Right hindlimb (tissue), 1 donor: ENCODE measurements around the gene LOX.

Experiments used
- DNase-seq: peaks from one replicate; pipeline ENCODE4 v3.0.0-alpha.2; 2018

The LOX gene, protein sequence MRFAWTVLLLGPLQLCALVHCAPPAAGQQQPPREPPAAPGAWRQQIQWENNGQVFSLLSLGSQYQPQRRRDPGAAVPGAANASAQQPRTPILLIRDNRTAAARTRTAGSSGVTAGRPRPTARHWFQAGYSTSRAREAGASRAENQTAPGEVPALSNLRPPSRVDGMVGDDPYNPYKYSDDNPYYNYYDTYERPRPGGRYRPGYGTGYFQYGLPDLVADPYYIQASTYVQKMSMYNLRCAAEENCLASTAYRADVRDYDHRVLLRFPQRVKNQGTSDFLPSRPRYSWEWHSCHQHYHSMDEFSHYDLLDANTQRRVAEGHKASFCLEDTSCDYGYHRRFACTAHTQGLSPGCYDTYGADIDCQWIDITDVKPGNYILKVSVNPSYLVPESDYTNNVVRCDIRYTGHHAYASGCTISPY

GRCh38 chr5:122078116-122079110 lies at the start of gene LOX:
TSS of gene LOX (minus strand) at chr5:122078259. CDS start at chr5:122077985, 274 bp downstream.
- peak; percentile 94 for DNase-seq

DNA sequence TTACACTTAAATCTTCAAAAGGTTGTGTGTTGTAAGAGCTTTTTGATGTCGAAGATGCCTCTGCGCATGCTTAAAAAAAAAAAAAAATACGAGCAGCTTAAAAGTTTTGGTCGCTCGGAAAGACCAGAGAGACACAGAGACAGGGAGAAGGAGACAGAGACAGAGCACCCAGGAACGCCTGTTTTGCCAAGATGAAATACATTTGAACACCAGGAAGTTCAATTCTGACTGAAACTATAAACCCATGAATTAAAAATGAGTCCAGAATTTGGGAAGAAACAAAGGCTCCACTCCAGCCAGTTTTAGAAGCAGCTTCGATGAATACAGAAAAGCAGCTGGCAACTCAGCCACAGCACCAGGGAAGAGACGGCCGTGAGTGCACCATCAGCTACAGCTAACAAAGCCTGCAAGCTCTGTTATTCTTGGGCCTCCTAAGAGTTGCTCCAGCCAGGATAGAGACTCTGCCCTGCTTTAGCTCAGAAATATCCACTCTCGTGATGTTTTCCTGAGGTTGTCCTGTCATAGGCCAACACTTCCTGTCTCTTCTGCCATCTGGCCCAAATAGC lies 48.8 kb upstream of the LOX start:
- peak; percentile 44 for DNase-seq

- peak; percentile 56 for DNase-seq
Measured at GRCh38 chr5:122126177-122126755, 48.2 kb upstream of the LOX start.

- DNase-seq = no peak
Measured at GRCh38 chr5:122124766-122125165, 46.7 kb upstream of the LOX start.

GRCh38 chr5:122121479-122122465 lies 43.7 kb upstream of the LOX start:
- DNase-seq = no peak

GRCh38 chr5:122120957-122121356 lies 42.9 kb upstream of the LOX start:
- no peak for DNase-seq

- DNase-seq = no peak
Measured at GRCh38 chr5:122120493-122120892, 42.4 kb upstream of the LOX start.

- DNase-seq = no peak
Measured at GRCh38 chr5:122119205-122119604, 41.1 kb upstream of the LOX start.

GRCh38 chr5:122118356-122118948 lies 40.4 kb upstream of the LOX start:
- DNase-seq = no peak

DNA sequence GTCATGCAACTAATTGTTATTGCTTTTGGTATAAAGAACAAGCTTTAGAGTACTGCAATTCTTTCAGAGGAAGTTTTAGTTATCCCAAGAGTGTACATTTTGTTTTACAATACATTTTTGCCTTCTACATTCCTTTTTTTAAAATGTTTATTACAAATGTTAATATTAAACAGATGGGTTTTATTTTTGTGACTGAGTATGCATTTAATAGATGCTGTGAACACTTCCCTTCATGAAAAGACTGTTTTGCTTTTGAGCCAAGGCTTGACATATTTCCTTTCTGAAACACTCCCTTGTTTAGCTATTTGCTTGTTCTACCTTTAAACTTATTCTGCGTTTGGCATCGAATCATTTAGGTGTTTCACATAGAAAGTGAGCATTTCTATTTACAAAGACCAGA lies 36.4 kb upstream of the LOX start:
- no peak for DNase-seq

- no peak for DNase-seq
Measured at GRCh38 chr5:122112733-122113558, 34.9 kb upstream of the LOX start.

GRCh38 chr5:122112063-122112462 lies 34.0 kb upstream of the LOX start:
- no peak for DNase-seq

GRCh38 chr5:122111460-122111859 lies 33.4 kb upstream of the LOX start:
- peak; percentile 56 for DNase-seq

DNA sequence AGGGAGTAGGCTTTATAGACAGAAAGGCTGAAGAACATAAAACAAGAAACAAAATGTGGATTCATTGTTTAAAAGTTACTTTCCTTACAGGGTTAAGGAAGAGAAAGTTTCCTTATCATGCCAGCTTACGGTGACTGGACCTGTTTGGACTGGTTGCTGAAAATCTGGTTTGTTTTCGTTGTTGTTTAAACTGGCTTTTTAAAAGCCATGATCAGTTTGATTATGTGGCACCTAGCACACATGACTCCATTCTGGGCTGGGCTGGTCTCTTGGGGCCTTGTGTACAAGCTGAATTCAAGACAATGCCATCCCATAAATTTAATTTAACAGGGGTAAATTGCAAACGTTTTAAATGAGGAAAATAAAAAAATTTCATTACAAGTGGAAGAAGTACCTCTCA lies 32.9 kb upstream of the LOX start:
- no peak for DNase-seq

GRCh38 chr5:122107016-122107415 lies 29.0 kb upstream of the LOX start:
- no peak for DNase-seq

GRCh38 chr5:122105909-122106308 lies 27.9 kb upstream of the LOX start:
- DNase-seq = no peak

DNA sequence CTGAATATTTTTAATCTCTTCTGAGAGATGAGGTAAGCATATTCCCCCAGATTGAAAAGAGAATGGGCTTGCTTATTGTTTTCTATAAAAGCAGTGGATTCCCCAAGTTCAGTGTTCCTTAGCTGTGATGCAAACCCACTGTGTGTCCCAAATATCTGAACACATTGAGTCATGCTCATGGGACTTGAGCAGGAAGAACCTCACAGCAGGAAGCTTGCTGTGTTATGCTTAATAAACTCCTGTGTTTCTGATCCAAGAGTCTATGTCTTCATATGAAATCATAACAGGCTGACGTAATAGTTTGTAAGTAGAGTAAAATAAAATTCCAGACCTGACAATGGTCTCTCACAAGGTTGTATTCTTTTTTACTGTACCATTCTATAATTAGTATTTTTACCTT lies 24.8 kb upstream of the LOX start:
- DNase-seq = no peak

DNA sequence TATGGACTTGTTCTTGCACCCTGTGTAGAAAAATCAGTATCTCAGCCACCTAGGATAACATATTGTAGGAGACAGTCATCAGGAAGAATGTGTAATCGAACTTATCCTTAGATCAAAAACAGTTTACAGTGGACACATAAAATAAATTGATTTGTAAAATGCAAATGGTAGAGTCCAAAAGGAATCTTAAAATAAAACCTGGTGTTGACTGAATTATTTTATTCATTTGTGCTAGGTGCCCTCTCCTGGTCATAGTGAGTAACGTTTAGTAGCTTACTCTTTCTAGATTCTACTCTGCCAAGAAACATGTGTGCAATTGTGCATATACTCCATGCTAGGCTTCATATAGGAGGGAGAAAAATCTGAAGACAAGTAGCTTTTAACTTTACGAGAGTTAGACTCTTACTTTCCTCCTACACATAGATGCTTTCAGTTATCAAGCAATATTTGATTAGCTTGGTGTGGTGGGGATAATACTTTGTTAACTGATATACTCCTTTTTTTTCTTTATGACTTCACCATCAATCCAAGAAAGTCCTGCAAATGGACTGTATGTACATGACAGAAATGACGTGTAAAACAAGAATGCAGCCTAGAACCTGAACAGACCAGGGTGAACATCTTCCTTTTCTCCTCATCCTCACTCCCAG lies 23.7 kb upstream of the LOX start:
- no peak for DNase-seq

GRCh38 chr5:122099060-122099790 lies 21.2 kb upstream of the LOX start:
- no peak for DNase-seq
